Stomach smooth muscle (tissue), 2 donors: Measurements from ENCODE around the gene SWAP70.
A peak's percentile ranks its signal among the peaks of the same experiment; 100 is the strongest.

Experiments
- H3K27ac ChIP-seq: one replicate; pipeline ENCODE4 v1.7.0; 2013; ENCODE audit warnings: mild to moderate bottlenecking, low read length, inconsistent platforms
- H3K27me3 ChIP-seq, 2 donors: one replicate each; pipeline ENCODE4 v1.7.0; 2013; ENCODE audit warnings: low read length in 2 of 2; ENCODE audit not compliant: insufficient read depth in 2 of 2, control insufficient read depth in 1 of 2
- H3K36me3 ChIP-seq, 2 donors: one replicate each; pipeline ENCODE4 v1.7.0; 2013; ENCODE audit warnings: low read length in 2 of 2; ENCODE audit not compliant: control insufficient read depth in 2 of 2, insufficient read depth in 2 of 2
- H3K4me1 ChIP-seq: one replicate; pipeline ENCODE4 v1.7.0; 2013; ENCODE audit warnings: low read length; ENCODE audit not compliant: control insufficient read depth, insufficient read depth
- H3K4me3 ChIP-seq, 2 donors: one replicate each; pipeline ENCODE4 v1.7.0; 2013; ENCODE audit warnings: low read length in 2 of 2
- H3K9ac ChIP-seq, 2 donors: one replicate each; pipeline ENCODE4 v1.7.0; 2013; ENCODE audit warnings: low read length in 2 of 2, mild to moderate bottlenecking in 1 of 2
- H3K9me3 ChIP-seq, 2 donors: one replicate each; pipeline ENCODE4 v1.7.0; 2013; ENCODE audit warnings: low read length in 2 of 2; ENCODE audit not compliant: control insufficient read depth in 2 of 2
- donor health status: healthy.
- donor health status: Pancreatic carcinoma.

SWAP70 gene

DNA sequence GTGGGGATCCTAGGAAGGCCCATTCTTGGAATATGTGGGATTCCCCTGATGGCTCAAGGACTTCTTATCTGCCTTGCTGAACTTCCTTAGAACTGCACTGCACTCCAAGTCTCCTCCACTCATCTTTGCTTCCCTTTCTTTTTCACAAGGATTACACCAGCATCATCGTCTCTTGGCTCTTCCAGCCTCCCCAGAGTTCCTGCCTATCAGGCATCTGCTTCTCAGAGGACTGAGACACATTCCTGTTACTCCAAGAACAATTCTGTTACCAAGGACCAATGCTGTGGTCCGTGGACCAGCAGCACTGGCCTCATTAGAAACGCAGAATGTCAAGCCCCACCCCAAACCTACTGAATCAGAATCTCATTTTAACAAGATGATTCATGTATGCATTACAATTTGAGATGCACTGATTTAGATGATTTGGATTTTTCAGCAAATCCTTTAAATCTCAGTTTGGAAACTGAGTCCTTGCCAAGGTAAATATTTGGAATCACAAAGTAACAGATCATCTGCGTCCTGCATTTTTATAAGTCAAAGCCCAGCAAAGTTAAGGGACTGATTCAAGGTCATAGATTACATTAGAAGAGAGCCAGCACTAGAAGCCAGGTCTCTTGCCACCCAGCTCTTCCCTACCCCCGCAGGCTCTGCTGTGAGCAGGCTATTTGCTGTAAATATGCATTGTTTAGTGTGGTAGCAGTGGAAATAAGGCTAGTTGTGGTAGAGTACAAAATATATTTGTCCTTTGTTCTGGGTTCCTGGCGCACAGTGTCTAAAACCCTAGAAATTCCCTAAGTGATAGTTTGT is 110.9 kb downstream of the SWAP70 start:
- Histone ChIP-seq H3K4me1 (peaks cover 8% of the 10 kb centered on the region), H3K9me3 (no peaks in the 10 kb centered on the region), H3K4me3 (no peak overlapping the region), H3K27ac (peak overlapping the region; percentile 18), H3K27me3 (no peaks in the 10 kb centered on the region), H3K36me3 (peaks cover 0 to 9% of the 10 kb centered on the region in 2 donors), H3K9ac (no peak overlapping the region)

DNA sequence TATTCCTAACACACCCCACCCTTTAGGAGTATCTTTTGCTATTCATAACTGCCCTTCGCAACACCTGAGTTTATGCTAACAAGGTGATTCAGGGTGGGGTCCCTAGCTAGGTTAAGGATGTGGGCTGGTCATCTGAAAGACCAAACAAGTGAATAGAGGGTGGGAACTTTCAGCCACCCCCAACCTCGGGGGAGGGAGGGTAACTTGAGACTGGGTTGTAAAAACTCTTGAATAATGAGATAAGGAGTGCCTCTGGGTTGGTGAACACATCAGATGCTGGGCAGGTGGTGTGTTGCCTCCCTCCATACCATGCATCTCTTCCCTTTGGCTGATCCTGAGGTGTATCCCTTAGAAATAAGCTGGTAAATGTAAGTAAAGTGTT is 111.5 kb downstream of the SWAP70 start:
- H3K36me3 ChIP-seq: peaks cover 3 to 15% of the 10 kb centered on the region in 2 donors
- no peak overlapping the region for H3K4me3 ChIP-seq
- H3K27ac ChIP-seq: no peak overlapping the region
- H3K4me1 ChIP-seq: peaks cover 8% of the 10 kb centered on the region
- no peaks in the 10 kb centered on the region for H3K27me3 ChIP-seq
- no peaks in the 10 kb centered on the region for H3K9me3 ChIP-seq
- no peak overlapping the region for H3K9ac ChIP-seq

GRCh38 chr11:9776203-9776602 is 112.3 kb downstream of the SWAP70 start:
- peaks cover 8% of the 10 kb centered on the region for H3K4me1 ChIP-seq
- H3K9ac ChIP-seq: no peak overlapping the region
- H3K9me3 ChIP-seq: no peaks in the 10 kb centered on the region
- H3K36me3 ChIP-seq: peaks cover 11 to 23% of the 10 kb centered on the region in 2 donors
- no peak overlapping the region for H3K4me3 ChIP-seq
- H3K27ac ChIP-seq: no peak overlapping the region
- H3K27me3 ChIP-seq: no peaks in the 10 kb centered on the region

DNA sequence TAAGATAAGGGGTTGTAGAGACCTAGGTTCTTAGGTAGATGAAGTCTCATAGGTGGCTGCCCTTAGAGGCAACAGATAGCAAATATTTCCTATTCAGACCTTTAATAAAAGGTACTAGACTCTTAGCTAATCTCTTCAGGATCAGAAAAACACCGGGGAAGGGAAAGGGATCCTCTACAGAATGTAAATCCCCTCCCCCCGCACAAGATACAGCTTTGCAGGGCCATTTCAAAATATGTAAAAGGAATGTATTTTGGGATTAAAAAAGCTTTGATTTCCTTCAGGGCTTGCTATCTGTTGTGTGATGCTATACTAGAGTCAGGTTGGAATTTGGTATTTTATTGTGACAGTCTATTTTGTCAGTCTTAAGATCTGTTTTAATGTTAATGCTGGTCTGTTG is 113.2 kb downstream of the SWAP70 start:
- no peak overlapping the region for H3K27ac ChIP-seq
- peaks cover 8% of the 10 kb centered on the region for H3K4me1 ChIP-seq
- H3K9me3 ChIP-seq: no peaks in the 10 kb centered on the region
- no peaks in the 10 kb centered on the region for H3K27me3 ChIP-seq
- no peak overlapping the region for H3K9ac ChIP-seq
- peaks cover 16 to 29% of the 10 kb centered on the region in 2 donors for H3K36me3 ChIP-seq
- no peak overlapping the region for H3K4me3 ChIP-seq

DNA sequence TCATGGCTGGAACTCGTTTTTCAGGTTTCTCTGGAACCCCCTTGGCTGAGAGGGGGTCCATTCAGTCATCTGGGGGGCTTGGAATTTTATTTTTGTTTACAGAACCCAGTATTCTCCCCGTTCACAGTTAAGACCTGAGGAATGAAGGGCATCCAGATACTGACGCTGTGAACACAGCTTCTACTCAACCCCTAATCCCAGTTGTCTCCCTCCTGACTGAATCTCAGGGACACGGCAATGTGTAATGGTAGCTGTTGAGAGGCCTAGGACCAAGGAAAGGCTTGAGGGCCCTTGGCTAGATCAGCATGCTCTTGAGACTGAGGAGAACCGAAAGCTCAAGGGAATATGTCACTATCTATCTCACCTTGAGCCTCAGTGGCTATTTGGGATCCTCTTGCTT is 113.6 kb downstream of the SWAP70 start:
- peaks cover 8% of the 10 kb centered on the region for H3K4me1 ChIP-seq

DNA sequence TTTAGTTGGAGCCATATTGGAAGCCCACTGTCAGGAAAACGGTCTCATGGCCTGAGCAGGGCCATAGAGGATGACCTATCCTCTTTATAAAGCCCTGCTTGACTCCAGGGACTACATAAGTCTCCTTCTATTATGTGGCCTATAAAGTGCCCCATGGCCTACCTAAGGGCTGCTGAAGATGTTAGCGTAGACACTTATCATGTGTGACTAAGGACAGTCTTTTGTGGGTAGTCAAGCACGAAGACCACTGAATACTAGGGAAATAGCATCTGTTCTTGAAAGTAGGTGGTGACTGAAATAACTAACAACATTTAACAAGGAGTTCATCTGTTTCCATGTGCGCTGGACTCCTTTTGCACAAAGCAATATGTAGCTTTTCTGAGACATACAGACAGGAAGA is 117.1 kb downstream of the SWAP70 start:
- no peak overlapping the region for H3K9ac ChIP-seq
- no peaks in the 10 kb centered on the region for H3K9me3 ChIP-seq
- peaks cover 20 to 44% of the 10 kb centered on the region in 2 donors for H3K36me3 ChIP-seq
- no peak overlapping the region for H3K4me3 ChIP-seq
- H3K4me1 ChIP-seq: no peaks in the 10 kb centered on the region
- no peaks in the 10 kb centered on the region for H3K27me3 ChIP-seq
- H3K27ac ChIP-seq: no peak overlapping the region

More for the DNA sequence above, 113.6 kb downstream of the SWAP70 start:
- Histone ChIP-seq H3K9ac (no peak overlapping the region), H3K9me3 (no peaks in the 10 kb centered on the region), H3K36me3 (peaks cover 16 to 29% of the 10 kb centered on the region in 2 donors), H3K4me3 (no peak overlapping the region), H3K27ac (no peak overlapping the region), H3K27me3 (no peaks in the 10 kb centered on the region)

DNA sequence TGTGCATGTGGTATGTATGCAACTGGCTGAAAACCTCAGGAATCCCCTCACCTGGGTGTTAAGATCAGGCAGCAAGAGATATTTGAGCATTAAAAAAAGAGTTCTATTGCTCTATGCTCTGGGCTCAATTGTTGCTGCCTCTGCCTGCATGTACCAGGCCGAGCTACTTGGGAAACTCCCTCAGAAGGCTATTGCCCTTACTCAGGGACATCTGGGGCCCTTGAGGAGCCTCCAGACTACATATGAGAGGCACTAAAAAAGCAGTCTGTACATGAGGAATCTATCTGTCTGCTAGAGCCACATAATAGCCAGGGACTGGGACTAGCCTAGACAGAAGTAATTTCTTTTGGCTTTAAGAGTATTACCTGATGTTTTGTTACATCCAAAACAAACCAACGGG is 120.1 kb downstream of the SWAP70 start:
- peaks cover 28 to 56% of the 10 kb centered on the region in 2 donors for H3K36me3 ChIP-seq
- H3K4me1 ChIP-seq: peaks cover 9% of the 10 kb centered on the region
- no peak overlapping the region for H3K27ac ChIP-seq
- H3K9me3 ChIP-seq: no peaks in the 10 kb centered on the region
- no peak overlapping the region for H3K4me3 ChIP-seq
- no peak overlapping the region for H3K9ac ChIP-seq
- H3K27me3 ChIP-seq: no peaks in the 10 kb centered on the region

DNA sequence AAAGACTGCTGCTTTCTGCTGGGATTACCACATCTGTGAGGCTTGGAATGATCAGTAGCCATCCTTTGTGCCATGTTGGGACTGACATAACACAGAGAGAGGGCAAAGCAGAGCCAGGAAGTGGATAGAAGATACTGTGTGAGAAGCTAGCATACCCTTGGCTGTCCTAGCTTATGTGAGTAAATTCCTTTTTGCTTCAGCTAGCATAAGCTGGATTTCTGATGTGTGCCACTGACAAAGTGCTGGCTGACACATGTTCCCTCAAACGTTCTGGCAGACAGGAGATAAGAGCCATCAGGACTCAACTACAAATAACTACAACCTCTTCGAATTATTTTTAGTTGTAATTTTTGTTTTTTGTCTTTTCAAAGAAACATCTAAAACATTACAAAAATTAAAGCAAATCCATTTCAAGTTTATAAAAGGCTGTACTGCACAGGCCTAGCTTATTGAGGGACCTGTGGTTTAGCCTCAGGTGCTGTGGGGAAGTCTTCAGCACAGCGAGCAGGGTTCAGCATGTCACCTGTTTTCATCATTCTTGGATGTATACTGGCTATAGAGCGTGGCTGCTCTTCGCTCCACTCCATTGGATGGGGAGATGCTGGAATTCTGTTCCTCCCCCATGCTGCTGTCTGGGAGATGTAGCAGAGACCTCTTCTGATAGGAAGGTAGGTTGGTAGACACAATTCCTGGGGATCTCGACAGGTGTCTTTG is 120.9 kb downstream of the SWAP70 start:
- Histone ChIP-seq H3K36me3 (peaks cover 30 to 52% of the 10 kb centered on the region in 2 donors), H3K9me3 (no peaks in the 10 kb centered on the region), H3K27me3 (no peaks in the 10 kb centered on the region), H3K9ac (no peak overlapping the region), H3K27ac (no peak overlapping the region), H3K4me1 (peaks cover 9% of the 10 kb centered on the region), H3K4me3 (no peak overlapping the region)

GRCh38 chr11:9787260-9787659 is 123.4 kb downstream of the SWAP70 start:
- Histone ChIP-seq H3K36me3 (peaks cover 13 to 35% of the 10 kb centered on the region in 2 donors), H3K27ac (peak overlapping the region; percentile 31), H3K9me3 (no peaks in the 10 kb centered on the region), H3K4me3 (no peak overlapping the region), H3K27me3 (no peaks in the 10 kb centered on the region), H3K4me1 (peaks cover 9% of the 10 kb centered on the region), H3K9ac (no peak overlapping the region)

DNA sequence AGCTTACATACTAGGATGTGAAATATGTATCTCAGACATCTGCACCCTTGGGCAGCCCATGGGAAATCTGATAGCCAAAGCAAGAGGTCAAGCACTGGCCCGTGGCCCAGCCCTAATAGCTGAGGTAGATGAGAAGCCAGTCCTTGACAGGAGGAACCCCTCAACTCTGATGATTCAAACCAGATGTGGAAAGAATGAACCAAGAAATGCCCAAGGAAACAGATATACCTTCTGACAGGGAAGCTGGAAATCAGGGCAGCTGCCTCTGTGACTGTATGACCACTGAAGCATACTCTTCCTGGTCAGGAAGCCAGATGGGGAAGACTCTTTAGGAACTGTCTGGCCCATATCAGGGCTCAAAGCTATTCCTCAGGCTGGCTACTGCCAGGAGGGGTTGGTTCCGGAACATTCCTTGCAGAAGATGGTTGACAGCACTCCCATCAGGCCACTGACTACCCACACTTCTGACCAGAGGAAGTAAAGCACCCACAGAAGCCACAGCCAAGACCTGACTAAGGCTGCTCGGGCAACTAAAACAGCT is 124.2 kb downstream of the SWAP70 start:
- H3K9me3 ChIP-seq: no peaks in the 10 kb centered on the region
- H3K4me1 ChIP-seq: peaks cover 9% of the 10 kb centered on the region
- H3K36me3 ChIP-seq: peaks cover 13 to 37% of the 10 kb centered on the region in 2 donors
- H3K27ac ChIP-seq: peak overlapping the region; percentile 31
- H3K27me3 ChIP-seq: no peaks in the 10 kb centered on the region
- no peak overlapping the region for H3K9ac ChIP-seq
- no peak overlapping the region for H3K4me3 ChIP-seq
